Tibial artery (tissue), 4 donors: Measurements from ENCODE around the gene GAMT.

Source experiments
- DNase-seq, 2 donors: peaks; one replicate each; pipeline ENCODE4 v3.0.0-alpha.2; 2019
- H3K27ac ChIP-seq, 2 donors: fragments of 200-600 bp; sonication (generic) in 1 of 2; 1 replicate in 1 of 2; 2 replicates in 1 of 2; pipeline ENCODE4 v1.5.1; 2018 to 2019; ENCODE audit warnings: mild to moderate bottlenecking in 1 of 2
- H3K27me3 ChIP-seq, 2 donors: fragments of 200-600 bp; sonication (generic) in 1 of 2; one replicate each; pipeline versions ENCODE4 v1.5.1 to v1.6.0; 2016 to 2019
- H3K36me3 ChIP-seq, 3 donors: fragments of 200-600 bp; sonication (generic) in 2 of 3; one replicate each; pipeline ENCODE4 v1.5.1; 2016 to 2019; ENCODE audit warnings: mild to moderate bottlenecking in 2 of 3
- H3K4me1 ChIP-seq, 4 donors: fragments of 200-600 bp; sonication (generic) in 2 of 4; 1 replicate in 3 of 4; 2 replicates in 1 of 4; pipeline ENCODE4 v1.5.1; 2016 to 2019
- H3K4me3 ChIP-seq, 2 donors: fragments of 200-600 bp; sonication (generic) in 1 of 2; 1 replicate in 1 of 2; 2 replicates in 1 of 2; pipeline ENCODE4 v1.5.1; 2018 to 2019; ENCODE audit warnings: mild to moderate bottlenecking in 2 of 2
- H3K9me3 ChIP-seq, 3 donors: fragments of 200-600 bp; sonication (generic) in 1 of 3; one replicate each; pipeline ENCODE4 v1.5.1; 2016 to 2019
- CTCF ChIP-seq, 2 experiments: fragments of 200-600 bp in 1 of 2; fragments of 450-650 bp in 1 of 2; IDR thresholded peaks; one replicate each; pipeline ENCODE4 v1.5.1; 2017 to 2019; ENCODE audit warnings: antibody characterized with exemption in 2 of 2, mild to moderate bottlenecking in 1 of 2, moderate library complexity in 1 of 2
- intact Hi-C: fragments of 100-400 bp; cut with DNase I; formaldehyde crosslinking; loops from one replicate; pipeline ENCODE4 v1.15.0; 2023; ENCODE audit warnings: low total_unique reads

The GAMT gene

GRCh38 chr19:1417681-1418495, 16.5 kb upstream of the GAMT start:
- no peaks in the 10 kb centered on the region for H3K27me3 ChIP-seq
- H3K36me3 ChIP-seq = peaks cover 37 to 57% (median 56%) of the 10 kb centered on the region in 3 donors
- peaks cover 8 to 47% (median 34%) of the 10 kb centered on the region in 4 donors for H3K4me1 ChIP-seq
- intact Hi-C loops = no loop called here
- no peak for TF ChIP-seq CTCF (IDR thresholded peaks at IDR 0.05)
- DNase-seq = no peak
- no peak overlapping the region for H3K4me3 ChIP-seq
- no peak overlapping the region for H3K27ac ChIP-seq
- H3K9me3 ChIP-seq = no peaks in the 10 kb centered on the region

- H3K9me3 ChIP-seq = no peaks in the 10 kb centered on the region
- DNase-seq = no peak
- intact Hi-C loops = no loop called here
- H3K27ac ChIP-seq = peak overlapping the region in 1 of 2 donors; percentile 76
- TF ChIP-seq CTCF (IDR thresholded peaks at IDR 0.05) = no peak
- no peaks in the 10 kb centered on the region for H3K27me3 ChIP-seq
- H3K36me3 ChIP-seq = peaks cover 31 to 54% (median 48%) of the 10 kb centered on the region in 3 donors
- H3K4me3 ChIP-seq = no peak overlapping the region
- H3K4me1 ChIP-seq = peaks cover 8 to 54% (median 40%) of the 10 kb centered on the region in 4 donors
Measured at GRCh38 chr19:1417145-1417544, 15.8 kb upstream of the GAMT start.

- no peak for TF ChIP-seq CTCF (IDR thresholded peaks at IDR 0.05)
- Histone ChIP-seq H3K27me3 (no peaks in the 10 kb centered on the region), H3K4me3 (peak overlapping the region; percentile 9 to 31), H3K9me3 (no peaks in the 10 kb centered on the region), H3K36me3 (peaks cover 21 to 45% (median 39%) of the 10 kb centered on the region in 3 donors), H3K27ac (peak overlapping the region; percentile 75 to 76), H3K4me1 (peaks cover 8 to 63% (median 49%) of the 10 kb centered on the region in 4 donors)
- intact Hi-C loops = no loop called here
- DNase-seq = no peak
Measured at GRCh38 chr19:1416014-1416841, 14.9 kb upstream of the GAMT start.

- intact Hi-C loops = no loop called here
- no peak overlapping the region for H3K4me3 ChIP-seq
- H3K9me3 ChIP-seq = no peaks in the 10 kb centered on the region
- no peak for DNase-seq
- no peaks in the 10 kb centered on the region for H3K27me3 ChIP-seq
- H3K4me1 ChIP-seq = peaks cover 8 to 86% (median 74%) of the 10 kb centered on the region in 4 donors
- H3K36me3 ChIP-seq = peaks cover 0 to 19% (median 12%) of the 10 kb centered on the region in 3 donors
- TF ChIP-seq CTCF (IDR thresholded peaks at IDR 0.05) = no peak
- no peak overlapping the region for H3K27ac ChIP-seq
Measured at GRCh38 chr19:1412995-1413800, 11.9 kb upstream of the GAMT start.

- no peak overlapping the region for H3K4me3 ChIP-seq
Measured at GRCh38 chr19:1412323-1412923, 11.1 kb upstream of the GAMT start.

More at GRCh38 chr19:1412323-1412923, 11.1 kb upstream of the GAMT start:
- H3K27ac ChIP-seq = peak overlapping the region; percentile 28 to 53
- H3K27me3 ChIP-seq = no peaks in the 10 kb centered on the region
- no peak for TF ChIP-seq CTCF (IDR thresholded peaks at IDR 0.05)
- H3K4me1 ChIP-seq = peaks cover 8 to 78% (median 70%) of the 10 kb centered on the region in 4 donors
- intact Hi-C loops = no loop called here
- H3K9me3 ChIP-seq = no peaks in the 10 kb centered on the region
- H3K36me3 ChIP-seq = peaks cover 0 to 18% (median 4%) of the 10 kb centered on the region in 3 donors
- DNase-seq = no peak
